ENCODE results near the gene NDUFC2.
"Not testable (repeated sequence)": the region's sequence is repeated elsewhere in the genome, so short reads cannot be mapped to it uniquely, and the experiment has no call there.

NDUFC2 gene

DNA sequence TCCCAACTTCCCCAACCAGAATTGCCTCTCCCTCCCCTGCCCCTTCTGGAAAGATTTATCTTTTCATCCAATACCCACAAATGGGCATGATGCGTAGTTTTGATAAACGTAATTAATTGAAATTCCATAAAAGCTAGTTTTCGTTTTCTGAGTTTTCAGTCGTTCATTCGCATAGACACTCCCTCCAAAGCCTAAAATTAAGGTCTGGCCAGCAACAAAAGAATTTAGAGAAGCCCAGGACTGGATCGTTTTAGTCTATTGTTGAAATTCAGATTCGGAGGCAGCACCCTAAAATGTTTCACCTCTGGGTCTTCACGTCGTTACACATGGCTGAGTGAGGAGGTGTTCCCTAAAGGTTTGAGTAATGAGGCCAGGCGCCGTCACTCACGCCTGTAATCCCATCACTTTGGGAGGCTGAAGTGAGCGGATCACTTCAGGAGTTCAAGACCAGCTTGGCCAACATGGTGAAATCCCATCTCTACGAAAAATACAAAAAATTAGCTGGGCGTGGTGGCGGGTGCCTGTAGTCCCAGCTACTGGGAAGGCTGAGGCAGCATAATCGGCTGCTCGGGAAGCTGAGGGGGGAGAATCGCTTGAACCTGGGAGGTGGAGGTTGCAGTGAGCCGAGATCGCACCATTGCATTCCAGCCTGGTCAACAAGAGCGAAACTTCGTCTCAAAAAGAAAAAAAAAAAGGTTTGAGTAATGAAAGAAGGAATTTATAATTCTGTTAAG is 589 bp upstream of the NDUFC2 start:
- DNase-seq (ENCODE audit: extremely low read depth in 1 of 2, low read depth in 1 of 2): no peak

DNA sequence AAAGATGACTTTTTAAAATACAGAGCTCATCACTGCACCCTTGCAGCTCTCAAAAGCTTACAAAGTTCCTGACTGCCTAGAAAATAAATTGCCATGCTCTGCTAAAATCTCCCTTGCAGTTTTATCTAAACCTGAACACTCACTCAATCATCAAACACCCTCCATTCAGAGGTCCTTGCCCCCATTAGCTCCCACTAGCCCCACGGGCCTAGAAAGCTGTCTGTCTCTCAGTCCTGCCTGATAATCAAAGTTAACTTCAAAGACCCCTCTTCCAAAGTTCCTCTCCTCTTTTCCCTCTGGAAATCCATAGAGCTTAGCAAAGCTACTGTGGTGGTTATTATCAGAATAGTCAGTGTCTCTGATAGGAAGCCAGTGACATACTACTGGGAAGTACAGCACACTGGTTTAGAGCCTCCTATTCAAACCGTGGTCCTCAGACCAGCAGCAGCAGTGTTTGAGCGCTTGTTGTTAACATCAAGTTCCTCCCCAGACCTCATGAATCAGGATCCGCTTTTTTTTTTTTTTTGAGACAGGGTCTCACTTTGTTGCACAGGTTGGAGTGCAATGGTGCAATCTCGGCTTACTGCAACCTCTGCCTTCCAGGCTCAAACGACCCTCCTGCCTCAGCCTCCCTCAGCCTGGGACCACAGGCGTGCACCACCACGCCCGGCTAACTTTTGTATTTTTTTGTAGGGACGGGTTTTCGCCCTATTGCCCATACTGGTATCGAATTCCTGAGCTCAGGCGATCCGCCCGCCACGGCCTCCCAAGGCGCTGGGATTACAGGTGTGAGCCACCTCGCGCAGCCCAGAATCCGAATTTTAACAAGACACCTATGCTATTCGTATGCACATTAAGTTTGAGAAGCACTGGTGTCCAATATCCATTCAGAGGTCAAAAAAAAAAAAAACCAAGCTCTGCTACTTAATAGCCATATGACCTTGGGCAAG is 1.2 kb downstream of the NDUFC2 start:
- no peak for DNase-seq (ENCODE audit: extremely low read depth in 1 of 2, low read depth in 1 of 2)

DNA sequence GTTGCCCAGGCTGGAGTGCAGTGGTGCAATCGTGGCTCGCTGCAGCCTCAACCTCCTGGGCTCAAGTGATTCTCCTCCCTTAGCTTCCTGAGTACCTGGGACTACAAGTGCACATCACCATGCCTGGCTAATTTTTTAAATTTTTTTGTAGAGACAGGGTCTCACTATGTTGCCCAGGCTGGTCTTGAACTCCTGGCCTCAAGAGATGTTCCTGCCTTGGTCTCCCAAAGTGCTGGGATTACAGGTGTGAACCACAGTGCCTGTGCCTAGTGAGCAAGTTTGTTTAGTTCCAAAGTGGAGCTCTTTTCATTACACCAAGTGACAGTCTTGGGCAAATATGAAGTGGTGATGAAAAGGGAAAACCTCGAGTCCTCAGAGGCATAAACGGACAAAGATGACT is 2.1 kb downstream of the NDUFC2 start:
- not testable (repeated sequence) for DNase-seq (ENCODE audit: extremely low read depth in 1 of 2, low read depth in 1 of 2)

DNA sequence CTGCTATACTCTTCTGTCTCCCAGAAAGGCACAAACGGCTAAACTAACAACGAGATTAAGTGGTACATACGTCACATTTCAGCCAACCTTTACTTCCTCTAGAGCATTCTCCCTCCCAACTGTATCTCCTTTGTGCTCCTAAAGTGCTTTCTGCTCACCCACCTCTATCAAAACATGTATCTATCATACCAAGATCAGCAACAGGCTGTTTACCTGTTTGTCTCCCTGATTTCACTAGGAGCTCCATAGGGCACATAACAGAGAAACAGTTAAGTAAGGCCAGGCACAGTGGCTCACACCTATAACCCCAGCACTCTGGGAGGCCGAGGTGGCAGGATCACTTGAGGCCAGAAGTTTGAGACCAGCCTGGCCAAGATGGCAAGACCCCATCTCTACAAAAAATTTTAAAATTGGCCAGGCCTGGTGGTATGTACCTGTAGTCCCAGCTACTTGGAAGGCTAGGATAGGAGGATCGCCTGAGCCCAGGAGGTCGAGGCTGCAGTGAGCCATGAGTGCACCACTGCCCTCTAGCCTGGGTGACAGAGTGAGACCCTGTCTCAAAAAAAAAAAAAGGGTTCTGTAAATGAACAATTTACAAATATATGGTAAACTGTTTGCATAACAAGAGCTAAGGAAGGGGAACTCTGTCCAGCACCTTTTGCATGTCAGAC is 2.8 kb downstream of the NDUFC2 start:
- DNase-seq (ENCODE audit: extremely low read depth in 1 of 2, low read depth in 1 of 2): no peak

DNA sequence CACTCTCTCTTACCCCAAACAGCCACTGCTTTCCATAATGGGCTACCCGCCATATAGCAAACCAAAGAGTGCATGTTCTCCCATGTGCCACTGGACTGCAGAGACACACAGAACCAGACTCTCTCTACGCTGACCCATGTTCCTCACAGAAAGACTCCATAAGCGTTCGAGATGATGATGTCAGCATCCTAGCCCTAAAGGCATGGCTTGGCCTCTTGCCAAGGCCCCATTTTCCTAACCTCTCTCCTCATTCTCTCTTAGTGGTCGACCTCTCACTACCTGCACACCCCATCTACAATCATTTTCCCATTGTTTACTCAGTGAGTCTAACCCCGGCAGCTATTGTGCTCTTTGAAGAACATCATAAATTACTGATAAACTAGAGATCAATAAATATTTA is 4.9 kb downstream of the NDUFC2 start:
- no peak for DNase-seq (ENCODE audit: extremely low read depth in 1 of 2, low read depth in 1 of 2)

DNA sequence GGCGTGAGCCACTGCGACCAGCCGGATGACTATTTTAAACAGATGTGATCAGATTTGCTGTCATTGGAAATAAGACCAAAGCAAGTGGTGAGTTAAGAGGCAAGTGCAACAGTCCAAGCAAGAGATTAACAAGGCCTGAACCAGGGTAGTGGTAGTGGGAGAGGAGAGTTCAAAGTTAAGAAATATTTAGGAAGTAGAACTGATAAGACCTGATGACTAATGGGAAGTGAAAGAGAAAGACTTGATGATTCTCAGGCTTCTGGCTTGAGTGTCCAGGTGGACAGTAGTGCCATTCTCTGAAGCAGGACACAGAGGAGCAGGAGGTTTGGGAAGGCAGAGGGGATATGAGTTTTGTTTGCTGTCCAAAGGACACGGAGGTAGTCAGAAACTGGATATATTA is 7.2 kb downstream of the NDUFC2 start:
- DNase-seq (ENCODE audit: extremely low read depth in 1 of 2, low read depth in 1 of 2): no peak

DNA sequence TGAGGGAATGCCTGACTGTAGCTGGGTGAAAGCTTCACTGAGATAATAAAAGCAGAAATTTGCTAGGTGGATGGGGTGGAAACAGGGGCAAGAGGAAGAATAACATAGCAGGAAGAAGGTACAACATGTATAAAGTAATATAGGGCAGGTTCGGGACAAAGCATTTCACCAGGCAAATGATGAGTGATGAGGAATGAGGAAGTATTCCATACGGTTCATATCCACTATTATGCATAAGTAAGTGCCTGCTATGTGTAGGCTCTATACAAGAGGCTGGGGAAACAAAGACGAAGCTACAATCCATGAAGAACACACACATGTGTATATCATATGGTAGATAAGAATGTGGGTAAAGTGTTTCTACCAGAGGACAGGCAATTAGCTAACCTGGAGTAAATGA is 7.9 kb downstream of the NDUFC2 start:
- no peak for DNase-seq (ENCODE audit: extremely low read depth in 1 of 2, low read depth in 1 of 2)

DNA sequence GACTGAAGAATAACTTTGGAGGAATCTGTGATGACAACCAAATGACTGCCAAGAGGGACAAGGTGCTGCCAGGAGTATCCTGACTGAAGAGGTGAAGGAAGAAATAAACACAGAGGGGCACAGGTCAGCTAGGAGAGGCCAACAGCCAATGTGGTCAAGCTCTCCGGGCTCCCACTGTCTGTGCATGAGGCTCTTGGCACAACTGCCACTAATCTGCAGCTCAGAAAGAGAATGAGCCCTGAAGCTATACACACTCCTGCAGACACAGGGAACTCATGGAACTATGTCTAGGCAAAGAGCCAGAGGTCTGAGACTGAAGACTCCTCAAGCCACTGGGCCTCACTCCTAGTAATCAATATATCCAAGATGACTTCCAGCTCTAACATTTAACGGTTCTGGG is 9.0 kb downstream of the NDUFC2 start:
- no peak for DNase-seq (ENCODE audit: extremely low read depth in 1 of 2, low read depth in 1 of 2)

DNA sequence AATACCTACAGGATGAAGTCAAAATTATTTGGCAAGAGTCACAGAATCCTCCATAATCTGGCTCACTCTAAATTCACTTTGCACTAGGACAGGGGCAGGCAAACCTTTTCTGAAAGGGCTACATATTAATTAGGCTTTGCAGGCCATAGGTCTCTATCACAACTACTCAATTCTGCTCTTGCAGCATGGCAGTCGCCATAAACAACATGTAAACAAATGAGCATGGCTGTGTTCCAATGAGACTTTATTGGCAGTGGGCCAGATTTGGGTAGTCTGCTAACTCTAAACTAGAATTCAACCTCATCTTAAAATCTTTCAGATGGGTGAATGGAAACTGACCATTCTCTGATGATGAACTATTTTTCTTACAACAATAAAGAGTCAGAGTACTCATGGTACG is 10.2 kb downstream of the NDUFC2 start:
- DNase-seq (ENCODE audit: extremely low read depth in 1 of 2, low read depth in 1 of 2): no peak

DNA sequence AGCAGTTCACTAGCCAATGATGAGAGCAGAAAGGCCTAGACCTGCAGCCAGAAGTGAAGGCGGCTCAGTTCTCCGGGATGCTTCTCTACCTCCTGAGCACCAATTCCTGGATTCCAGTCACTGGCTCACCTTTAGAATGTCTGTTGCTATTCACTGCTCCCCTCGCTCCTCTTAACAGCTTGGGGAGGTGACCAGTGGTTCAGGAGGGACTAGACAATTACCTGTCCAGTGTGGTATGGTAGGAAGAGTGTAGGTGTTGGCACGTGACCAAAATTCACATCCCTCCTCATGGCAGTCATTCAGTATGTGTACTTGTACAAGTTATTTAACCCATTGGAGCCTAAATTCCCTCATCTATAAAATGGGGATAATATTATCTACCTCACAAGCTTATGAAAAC is 12.0 kb downstream of the NDUFC2 start:
- DNase-seq (ENCODE audit: extremely low read depth in 1 of 2, low read depth in 1 of 2): no peak

DNA sequence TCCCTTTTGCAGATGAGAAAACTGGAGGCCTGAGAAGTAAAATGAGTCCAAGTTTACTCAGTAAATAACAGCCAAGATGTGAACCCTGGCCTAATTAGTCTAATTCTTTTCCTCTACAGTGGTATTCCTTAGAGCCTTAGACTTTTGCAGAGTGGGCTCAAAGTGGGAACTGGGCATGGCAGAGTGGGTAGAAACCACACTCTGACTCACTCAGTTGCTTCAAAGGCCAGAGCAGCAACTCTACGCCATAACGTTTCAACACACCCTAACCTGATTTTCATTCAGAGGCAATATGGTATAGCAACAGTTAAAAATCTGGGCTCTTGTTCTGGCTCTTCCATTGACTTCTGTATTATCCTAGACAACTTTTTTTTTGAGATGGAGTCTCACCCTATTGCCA is 13.2 kb downstream of the NDUFC2 start:
- no peak for DNase-seq (ENCODE audit: extremely low read depth in 1 of 2, low read depth in 1 of 2)

DNA sequence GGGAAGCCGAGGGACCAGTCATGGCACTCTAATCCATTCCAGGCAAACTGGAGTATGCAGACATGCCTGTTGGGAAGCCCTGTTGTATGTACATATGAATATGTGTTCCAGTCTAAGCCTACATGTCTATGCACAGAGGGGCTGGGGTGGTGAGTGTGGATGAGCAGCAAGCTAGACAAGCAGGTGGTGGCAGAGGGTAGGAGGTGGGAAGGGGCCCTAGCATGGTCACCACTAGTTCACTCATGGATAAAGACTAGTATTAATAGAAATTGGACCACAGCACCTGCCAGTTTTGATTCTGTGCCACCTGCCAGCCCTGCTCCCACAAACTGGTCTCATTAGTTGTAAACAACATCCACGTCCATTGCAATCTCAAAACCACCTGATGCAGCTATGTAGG is 14.5 kb downstream of the NDUFC2 start:
- no peak for DNase-seq (ENCODE audit: extremely low read depth in 1 of 2, low read depth in 1 of 2)

DNA sequence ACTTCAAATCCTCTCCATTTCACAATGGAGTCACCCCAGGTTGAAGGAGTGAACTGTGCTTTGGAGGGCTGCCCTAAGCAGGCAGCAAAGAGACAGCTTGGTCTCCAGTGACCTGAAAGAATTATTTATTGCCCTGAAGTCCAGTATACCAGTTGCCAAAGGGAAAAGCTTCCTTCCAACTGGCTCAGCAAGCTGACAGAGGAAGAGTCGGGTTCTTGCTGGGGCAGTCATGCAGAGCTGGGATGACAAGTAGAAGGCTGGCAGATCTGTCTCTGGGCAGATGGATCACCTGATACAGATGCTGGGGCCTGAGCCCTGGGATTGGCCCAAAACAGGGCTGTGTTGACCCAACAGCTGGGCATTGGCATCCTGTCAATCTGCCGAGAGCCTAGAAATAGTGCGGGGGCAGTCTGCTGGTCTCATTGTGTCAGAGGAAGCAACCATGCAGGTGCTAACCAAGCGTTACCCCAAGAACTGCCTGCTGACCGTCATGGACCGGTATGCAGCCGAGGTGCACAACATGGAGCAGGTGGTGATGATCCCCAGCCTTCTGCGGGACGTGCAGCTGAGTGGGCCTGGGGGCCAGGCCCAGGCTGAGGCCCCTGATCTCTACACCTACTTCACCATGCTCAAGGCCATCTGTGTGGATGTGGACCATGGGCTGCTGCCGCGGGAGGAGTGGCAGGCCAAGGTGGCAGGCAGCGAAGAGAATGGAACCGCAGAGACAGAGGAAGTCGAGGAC is 16.1 kb downstream of the NDUFC2 start, which contains the start of gene THRSP:
Gene THRSP (plus strand): TSS at position 422 of the 742 bp plus-strand sequence. CDS start 21 bp downstream, at position 443.
- no peak for DNase-seq (ENCODE audit: extremely low read depth in 1 of 2, low read depth in 1 of 2)

DNA sequence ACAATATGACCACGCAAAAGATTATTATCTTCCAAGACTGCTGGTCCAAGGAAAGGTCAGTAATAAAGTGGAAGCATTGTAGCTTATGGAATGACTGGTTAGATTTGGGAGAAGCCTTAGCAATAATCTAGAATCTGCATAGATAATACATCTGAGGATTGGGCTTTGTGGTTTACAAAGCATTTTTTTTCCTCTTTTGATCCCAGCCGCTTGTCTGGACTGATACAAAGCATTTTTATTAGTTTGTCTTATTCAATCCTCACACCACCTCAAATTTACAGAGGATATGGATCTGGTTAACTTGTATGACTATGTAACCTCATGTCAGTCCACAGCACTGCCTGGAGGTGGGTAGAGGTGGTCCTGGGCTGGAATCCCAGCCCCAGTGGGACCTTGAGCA is 17.0 kb downstream of the NDUFC2 start:
- DNase-seq (ENCODE audit: extremely low read depth in 1 of 2, low read depth in 1 of 2): no peak

DNA sequence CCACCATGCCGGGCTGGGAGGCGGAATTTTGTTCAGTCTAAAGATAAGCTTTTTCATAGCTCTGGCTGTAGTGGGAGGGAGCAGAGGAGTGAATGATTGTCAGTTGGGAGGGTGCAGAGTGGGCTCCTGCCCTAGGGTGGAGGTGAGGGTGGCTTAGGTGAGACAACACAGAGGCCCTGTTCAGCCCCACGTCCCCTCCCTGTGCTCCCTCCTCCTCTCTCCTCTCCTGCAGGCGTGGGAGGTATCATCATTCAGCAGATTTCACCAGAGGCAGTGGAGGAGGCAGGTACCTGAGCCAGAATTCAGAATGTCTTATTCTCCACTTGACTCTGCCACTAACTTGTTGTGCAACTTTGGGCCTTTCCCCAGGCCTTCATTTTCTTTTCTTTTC is 17.7 kb downstream of the NDUFC2 start:
- no peak for DNase-seq (ENCODE audit: extremely low read depth in 1 of 2, low read depth in 1 of 2)

DNA sequence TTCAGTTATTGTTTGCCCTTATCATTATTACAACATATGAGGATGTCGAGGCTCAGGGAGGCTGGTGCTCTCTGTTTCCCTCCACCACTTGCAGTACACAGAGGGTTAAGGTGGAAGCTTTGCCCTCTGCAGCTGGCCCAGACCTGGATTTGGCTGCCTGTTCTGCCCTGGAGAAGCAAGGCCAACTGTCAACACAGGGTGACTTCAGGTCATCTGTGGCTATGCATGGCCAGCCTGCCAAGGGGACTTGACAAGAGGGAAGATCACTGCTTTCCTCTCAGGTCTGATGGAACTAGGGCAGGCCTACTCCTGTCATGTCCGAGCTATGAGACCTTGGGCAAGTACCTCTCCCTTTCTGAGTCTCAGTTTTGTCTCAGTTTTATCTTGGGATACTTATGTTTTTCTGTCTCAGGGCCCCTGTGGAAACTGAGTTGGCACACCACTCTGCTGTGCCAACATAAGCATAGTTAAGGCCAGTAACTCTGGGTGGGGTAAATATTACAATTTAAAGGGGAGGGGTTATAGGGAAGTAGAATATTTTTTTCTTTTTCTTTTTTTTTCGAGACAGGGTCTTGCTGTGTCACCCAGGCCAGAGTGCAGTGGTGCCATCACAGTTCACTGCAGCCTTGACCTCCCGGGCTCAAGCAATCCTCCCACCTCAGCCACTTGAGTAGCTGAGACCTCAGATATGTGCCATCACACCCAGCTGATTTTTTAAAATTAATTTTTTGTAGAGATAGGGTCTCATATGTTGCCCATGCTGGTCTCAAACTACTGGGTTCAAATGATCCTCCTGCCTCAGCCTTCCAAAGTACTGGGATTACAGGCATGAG is 18.4 kb downstream of the NDUFC2 start:
- no peak for DNase-seq (ENCODE audit: extremely low read depth in 1 of 2, low read depth in 1 of 2)

DNA sequence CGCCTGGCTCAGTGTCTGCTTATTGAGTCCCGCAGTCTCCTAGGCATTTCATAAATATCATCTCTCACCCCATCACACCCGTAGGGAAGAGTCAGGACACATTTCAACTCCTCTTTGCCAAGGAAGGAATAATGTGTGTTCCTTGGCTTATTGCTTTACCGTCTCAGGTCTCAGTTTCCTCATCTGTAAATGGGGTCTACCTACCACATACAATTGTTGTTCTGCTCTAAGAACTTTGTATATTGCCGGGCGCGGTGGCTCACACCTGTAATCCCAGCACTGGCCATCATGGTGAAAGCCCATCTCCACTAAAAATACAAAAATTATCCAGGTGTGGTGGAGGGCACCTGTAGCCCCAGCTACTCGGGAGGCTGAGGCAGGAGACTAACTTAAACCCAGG is 19.1 kb downstream of the NDUFC2 start:
- no peak for DNase-seq (ENCODE audit: extremely low read depth in 1 of 2, low read depth in 1 of 2)

DNA sequence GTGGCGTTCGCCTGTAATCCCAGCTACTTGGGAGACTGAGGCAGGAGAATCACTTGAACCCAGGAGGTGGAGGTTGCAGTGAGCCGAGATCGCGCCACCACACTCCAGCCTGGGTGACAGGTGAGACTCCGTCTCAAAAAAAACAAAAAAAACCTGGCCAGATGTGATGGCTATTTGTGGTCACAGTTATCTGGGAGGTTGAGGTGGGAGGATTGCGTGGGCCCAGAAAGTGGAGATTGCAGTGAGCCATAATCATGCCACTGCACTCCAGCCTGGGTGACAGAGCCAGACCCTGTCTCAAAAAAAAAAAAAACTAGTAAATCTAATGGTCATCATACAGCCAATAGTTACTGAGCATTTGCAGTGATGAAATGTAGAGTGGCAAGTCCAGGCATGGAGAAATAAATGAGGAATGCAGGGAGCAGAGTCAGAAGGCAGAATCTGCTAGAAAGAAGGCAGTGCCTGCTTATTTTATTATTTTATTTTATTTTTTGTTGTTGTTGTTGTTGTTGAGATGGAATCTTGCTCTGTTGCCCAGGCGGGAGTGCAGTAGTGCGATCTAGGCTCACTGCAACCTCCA is 19.8 kb downstream of the NDUFC2 start:
- not testable (repeated sequence) for DNase-seq (ENCODE audit: extremely low read depth in 1 of 2, low read depth in 1 of 2)

DNA sequence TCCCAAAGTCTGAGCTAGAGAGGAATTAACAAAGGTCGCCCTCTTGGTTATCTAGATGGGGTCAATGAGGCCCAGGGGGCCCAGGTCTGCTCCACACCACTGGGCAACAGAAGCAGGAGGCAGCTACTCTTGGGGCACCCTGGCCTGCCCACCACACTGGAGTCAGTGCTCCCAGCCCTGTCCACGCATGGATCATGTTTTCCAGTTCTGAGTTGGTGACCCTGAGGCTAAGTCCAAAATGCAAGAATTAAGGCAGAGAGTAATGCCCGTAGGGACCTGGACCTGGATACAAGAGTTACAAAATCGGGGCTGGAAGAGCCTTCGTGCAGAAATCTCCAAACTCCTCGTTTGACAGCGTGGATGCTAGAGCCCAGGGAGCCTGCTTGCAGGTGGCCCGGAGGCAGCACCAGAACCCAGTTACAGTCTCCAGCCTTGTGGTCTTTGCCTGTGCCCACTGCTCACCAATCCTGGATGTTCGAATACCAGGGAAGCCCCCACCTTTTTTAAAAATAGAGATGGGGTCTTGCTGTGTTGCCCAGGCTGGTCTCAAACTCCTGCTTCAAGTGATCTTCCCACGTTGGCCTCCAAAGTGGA is 22.1 kb downstream of the NDUFC2 start:
- no peak for DNase-seq (ENCODE audit: extremely low read depth in 1 of 2, low read depth in 1 of 2)

All from stimulated activated CD8-positive, alpha-beta memory T cell treated with anti-CD3 and anti-CD28 coated beads, Interleukin-7, amount 100 ng/mL, for 48 hours (primary cell).